ENCODE measurements around the gene TMEM53.

TMEM53 gene

DNA sequence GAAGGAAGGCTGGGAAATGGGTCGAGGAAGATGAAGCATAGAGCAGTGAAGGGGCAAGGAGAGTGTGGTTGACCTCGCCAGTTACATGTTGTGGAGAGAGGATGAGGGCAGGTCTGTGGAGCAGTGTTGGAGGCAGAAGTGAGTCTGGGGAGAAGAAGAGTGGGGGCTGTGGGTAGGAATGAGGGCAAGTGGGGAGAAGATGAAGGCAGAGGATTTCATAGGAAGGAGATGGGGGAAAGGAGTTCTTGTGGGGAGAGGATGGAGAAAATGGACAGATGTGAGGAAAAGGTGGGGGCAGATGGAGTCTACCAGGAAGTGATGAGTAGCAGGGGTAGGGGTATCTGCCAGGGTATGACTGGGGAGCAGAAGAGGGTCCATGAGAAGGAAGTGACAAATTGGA lies 3.8 kb upstream of the TMEM53 start:
- TF ChIP-seq ZFX (IDR thresholded peaks at IDR 0.05): no peak
- TF ChIP-seq, protein P1, sequence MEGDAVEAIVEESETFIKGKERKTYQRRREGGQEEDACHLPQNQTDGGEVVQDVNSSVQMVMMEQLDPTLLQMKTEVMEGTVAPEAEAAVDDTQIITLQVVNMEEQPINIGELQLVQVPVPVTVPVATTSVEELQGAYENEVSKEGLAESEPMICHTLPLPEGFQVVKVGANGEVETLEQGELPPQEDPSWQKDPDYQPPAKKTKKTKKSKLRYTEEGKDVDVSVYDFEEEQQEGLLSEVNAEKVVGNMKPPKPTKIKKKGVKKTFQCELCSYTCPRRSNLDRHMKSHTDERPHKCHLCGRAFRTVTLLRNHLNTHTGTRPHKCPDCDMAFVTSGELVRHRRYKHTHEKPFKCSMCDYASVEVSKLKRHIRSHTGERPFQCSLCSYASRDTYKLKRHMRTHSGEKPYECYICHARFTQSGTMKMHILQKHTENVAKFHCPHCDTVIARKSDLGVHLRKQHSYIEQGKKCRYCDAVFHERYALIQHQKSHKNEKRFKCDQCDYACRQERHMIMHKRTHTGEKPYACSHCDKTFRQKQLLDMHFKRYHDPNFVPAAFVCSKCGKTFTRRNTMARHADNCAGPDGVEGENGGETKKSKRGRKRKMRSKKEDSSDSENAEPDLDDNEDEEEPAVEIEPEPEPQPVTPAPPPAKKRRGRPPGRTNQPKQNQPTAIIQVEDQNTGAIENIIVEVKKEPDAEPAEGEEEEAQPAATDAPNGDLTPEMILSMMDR (conservative IDR thresholded peaks at IDR 0.05): no peak
- no peak overlapping the region for H3K27ac ChIP-seq

- H3K27ac ChIP-seq: no peak overlapping the region
These were observed 3.0 kb upstream of the TMEM53 start for GRCh38 chr1:44677201-44677766.

GRCh38 chr1:44676484-44677200 lies 2.4 kb upstream of the TMEM53 start:
- H3K27ac ChIP-seq: peak overlapping the region; percentile 70; the same call in 1 of the 2 replicates
- TF ChIP-seq ZFX (IDR thresholded peaks at IDR 0.05): no peak
- TF ChIP-seq, protein P1 (conservative IDR thresholded peaks at IDR 0.05): no peak

More at GRCh38 chr1:44677201-44677766, 3.0 kb upstream of the TMEM53 start:
- TF ChIP-seq, protein P1 (conservative IDR thresholded peaks at IDR 0.05): peak; percentile 72
- no peak for TF ChIP-seq ZFX (IDR thresholded peaks at IDR 0.05)

DNA sequence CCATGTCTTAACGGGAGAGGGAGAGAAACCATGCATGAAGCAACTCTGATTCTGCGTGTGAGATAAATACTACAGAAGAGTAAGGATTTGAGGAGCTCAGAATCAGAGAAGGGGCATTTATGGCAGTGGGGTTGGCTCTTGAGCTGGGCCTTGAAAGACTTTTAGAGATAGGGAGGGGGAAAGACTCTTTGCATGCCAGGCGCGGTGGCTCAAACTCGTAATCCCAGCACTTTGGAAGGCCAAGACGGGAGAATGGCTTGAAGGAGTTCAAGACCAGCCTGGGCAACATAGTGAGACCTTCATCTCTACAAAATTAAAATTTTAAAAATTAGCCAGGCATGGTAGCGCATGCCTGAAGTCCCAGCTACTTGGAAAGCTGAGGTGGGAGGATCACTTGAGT lies 905 bp upstream of the TMEM53 start:
- TF ChIP-seq ZFX (IDR thresholded peaks at IDR 0.05): no peak
- H3K27ac ChIP-seq: peak overlapping the region; percentile 70

DNA sequence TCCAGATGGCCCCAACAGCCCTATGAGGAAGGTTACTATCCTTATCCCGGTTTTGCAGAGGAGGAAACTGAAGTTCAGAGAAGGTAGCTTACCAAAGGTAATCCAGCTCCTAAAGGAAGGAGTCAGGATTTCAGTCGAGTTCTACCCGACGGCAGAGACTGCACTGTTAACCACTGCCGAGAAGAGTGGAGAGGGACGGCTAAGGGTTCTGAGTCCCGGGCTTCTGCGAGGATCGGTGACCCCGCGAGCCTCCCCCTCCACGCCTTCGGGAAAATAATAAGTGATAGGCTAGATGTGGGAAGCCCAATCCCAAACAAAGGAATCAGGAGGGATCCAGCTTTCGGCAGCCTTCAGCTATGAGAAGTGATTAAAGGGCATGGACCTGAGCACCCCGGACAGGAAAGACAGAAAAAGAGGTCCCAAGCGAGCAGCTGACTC lies 587 bp downstream of the TMEM53 start:
- no peak for TF ChIP-seq ZFX (IDR thresholded peaks at IDR 0.05)
- TF ChIP-seq, protein P1 (conservative IDR thresholded peaks at IDR 0.05): no peak
- peak overlapping the region; percentile 70 for H3K27ac ChIP-seq

DNA sequence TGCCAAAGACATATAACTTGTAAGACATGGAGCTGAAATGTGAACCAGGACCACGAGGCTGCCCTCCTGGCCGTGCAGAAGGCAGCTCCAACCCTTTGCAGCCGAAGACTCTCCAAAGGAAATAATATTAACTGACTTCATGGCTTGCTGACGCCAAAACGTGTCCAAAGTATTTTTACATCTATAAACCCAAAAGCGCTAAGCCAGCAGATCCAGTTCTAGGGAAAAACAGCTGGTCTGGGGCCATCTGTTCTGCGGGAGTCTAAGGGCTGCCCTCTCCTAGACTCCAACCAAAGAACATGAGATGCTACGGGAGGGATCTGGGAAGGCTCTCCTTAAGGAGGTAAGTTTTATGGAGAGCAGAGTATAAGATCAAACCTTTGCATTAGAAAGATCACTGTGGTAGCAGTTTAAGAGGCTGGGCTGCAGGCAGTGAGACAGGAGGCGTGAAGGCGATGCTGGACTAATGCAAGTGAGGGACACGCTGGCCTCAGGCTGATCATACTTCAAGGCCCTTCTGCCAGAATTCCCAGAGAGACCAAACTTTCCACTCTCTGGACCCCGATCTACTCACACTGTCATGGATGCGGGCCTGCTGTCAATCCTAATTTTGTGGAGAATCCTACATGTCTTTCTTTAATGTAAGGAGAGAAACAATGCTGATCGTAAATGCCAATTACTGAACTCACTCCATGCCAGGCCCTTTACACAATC lies 1.2 kb downstream of the TMEM53 start:
- TF ChIP-seq, protein P1 (conservative IDR thresholded peaks at IDR 0.05): no peak
- TF ChIP-seq ZFX (IDR thresholded peaks at IDR 0.05): no peak
- peak overlapping the region; percentile 70 for H3K27ac ChIP-seq

DNA sequence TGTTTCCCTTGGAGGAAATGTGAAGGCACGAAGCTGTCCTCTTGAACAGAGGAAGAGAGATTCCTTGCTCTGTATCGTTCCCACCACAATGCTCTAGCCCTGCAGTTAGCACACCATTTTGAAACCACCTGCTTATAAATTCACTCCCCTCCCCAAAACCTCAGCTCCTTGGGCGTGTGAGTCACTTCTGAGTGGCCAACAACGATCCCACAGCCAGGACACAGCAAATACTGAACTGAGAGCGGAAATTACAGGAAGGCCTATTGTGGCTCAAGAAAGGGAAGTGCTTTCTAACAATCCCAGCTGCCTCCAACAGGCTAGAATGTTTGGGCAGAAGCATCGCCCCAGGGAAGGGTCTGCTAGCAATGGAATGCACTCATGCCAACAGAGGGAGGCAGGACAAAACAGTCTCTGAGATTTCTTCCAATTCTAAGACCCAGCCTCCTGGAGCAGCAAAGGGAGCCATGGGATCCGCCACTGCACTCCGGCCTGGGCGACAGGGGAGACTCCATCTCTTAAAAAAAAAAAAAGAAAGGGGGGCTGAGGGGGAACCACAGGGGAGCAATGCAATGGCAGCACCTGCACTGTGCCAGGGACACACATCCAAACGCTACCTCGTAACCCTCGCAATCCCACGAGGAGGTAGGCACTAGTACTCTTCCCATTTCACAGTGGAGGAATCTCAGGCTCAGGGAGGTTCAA lies 1.9 kb downstream of the TMEM53 start:
- no peak overlapping the region for H3K27ac ChIP-seq
- TF ChIP-seq ZFX (IDR thresholded peaks at IDR 0.05): no peak
- TF ChIP-seq, protein P1 (conservative IDR thresholded peaks at IDR 0.05): no peak

Measured in C4-2B (cell line).